KBM-7 (cell line): ENCODE measurements around the gene TRIM66.

ENCODE experiments used
- DNase-seq: peaks from one replicate; pipeline ENCODE4 v3.0.0-alpha.2; 2015
- in situ Hi-C: fragments of 300-500 bp; cut with MboI; formaldehyde crosslinking; loops from 2 replicates; pipeline ENCODE4 v1.14.3; 2020; ENCODE audit warnings: low sequenced_read_pairs, low pct_unique_long_range_greater_than_20kb, mixed read lengths

TRIM66 gene

DNA sequence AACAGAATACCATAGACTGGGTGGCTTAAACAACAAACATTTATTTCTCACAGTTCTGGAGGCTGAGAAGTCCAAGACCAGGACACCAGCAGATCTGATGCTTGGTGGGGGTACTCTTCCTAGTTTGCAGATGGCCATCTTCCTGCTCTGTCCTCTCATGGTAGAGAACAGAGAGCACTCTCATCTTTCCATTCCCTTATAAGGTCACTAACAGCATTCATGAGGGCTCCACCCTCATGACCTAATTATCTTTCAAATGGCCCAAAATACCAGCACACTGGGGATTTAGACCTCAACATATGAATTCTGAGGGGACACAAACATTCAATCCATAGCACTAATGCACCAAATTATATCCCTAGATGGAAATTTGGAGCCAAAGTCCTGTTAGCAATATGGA lies 94.5 kb downstream of the TRIM66 start:
- DNase-seq = no peak
- in situ Hi-C loops = no loop called here

DNA sequence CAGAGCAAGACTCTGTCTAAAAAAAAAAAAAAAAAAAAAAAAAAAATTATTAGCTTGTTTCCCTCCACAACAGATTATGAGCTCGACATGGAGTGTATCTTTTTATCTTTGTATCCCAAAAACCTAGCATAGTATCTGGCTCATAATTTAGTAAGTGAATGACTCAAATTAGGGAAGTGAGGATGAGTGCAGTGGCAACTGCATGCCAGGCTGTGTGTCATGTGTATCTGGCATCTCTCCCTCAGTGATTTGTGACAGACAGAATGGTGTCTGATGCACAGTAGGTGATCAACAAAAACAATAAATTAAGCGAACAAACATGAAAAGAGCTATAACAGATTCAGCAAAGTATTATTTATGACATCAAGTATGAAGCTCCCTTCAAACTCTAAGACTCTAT lies 95.7 kb downstream of the TRIM66 start:
- DNase-seq = no peak
- in situ Hi-C loops = no loop called here

DNA sequence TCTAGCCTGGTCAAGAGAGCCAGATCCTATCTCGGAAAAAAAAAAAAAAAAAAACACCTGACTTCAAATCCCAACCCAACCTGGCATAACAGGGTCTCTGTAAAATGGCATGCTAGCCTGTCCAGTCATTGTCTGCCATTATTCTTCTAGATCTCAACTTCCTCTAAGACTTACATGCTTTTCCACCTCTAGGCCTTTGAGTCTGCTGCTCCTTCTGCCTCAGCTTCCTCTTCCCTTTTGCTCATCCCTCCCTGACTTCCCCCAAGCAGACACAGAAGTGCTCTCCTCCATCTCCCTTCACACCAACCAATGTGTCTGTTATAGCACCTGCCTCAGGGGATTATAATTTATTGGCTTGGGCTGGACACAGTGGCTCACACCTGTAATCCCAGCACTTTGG lies 96.3 kb downstream of the TRIM66 start:
- DNase-seq = no peak
- in situ Hi-C loops = no loop called here

DNA sequence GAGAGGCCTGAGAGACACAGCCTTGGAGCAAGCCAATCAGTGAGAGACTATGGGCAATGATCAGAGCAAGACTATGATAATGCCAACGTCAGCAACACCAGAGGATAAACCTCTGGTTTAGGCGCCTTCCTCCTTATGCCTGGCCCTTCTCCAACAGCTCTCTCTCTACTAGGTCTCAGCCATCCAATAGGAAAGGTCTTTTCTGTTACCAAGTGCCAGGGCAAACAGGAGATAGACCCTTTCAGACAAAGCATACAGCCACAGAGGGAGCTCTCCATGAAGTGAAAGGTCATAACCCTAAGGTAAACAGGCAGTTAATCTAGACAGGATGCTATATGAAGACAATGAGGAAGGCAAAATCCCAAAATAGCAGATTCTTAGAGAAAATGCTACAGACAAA lies 98.0 kb downstream of the TRIM66 start:
- in situ Hi-C loops = no loop called here
- no peak for DNase-seq

DNA sequence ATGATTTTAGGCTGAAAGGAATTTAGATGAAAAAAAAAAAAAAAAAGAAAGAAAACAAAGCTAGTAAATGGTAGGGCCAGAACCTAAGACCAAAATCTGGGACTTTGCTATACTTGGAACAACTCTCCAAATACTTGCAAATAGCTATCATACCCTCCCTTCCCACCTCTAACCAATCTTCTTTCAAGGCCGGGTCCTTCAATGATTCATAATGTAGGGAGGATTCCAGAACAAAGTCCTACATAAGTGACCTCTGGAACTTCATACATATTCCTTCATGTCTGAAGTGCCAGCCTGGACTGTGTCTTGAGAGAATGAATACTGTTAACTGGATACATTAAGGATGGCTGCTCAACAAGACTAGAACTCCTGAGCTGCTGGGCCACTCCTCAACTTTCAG lies 98.4 kb downstream of the TRIM66 start:
- DNase-seq = no peak
- in situ Hi-C loops = no loop called here

DNA sequence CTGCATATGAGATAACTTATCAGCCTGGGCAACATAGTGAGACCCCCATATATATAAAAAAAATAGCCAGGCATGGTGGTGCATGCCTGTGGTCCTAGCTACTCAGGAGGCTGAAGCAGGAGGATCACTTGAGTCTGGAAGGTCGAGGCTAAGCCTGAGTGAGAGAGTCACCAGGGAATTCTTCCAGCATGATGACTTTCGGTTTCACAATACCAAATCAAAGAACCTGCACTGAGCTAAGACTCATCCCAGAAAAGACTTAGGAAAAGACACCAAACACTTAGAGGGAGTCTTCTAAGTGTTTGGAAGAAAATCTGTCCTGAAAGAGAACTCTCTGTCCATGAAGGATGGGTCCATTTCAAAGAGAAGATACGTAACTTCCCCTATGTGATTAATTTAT lies 101.2 kb downstream of the TRIM66 start:
- in situ Hi-C loops = no loop called here
- DNase-seq = no peak

DNA sequence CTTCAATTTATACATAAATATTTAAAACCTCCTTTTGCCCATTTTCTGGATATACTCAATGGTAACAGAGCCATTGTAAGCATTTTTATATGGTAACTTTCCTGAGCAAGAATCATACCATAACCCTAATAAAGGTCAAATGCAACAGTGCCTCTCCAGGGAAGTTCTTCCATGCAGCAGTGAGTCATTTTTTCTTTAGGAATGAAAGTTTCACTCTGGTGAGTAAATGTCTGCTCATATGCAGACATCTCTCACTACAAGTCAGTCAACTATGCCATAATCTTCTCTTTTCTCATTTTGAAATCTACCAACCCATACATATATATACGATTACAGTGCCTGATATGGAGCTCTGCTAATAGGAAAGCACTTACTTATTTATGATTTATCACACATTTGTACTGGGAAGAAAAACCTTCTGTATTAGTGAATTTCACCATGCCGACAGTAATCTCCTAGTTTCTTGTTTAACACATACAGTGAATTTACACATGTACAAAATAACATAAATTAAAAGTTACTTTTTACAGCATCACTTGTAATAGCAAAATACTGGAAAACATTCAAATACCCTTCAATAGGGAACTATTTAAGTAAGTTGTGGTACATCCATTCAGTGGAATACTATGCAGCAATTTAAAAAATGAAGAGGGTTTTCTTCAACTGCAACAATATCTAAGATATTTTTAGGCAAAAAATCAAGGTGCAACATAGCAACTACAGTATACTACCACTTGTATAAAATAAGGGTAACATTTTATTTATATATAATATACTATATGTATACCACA lies 104.5 kb downstream of the TRIM66 start:
- no peak for DNase-seq
- in situ Hi-C loops = no loop called here

DNA sequence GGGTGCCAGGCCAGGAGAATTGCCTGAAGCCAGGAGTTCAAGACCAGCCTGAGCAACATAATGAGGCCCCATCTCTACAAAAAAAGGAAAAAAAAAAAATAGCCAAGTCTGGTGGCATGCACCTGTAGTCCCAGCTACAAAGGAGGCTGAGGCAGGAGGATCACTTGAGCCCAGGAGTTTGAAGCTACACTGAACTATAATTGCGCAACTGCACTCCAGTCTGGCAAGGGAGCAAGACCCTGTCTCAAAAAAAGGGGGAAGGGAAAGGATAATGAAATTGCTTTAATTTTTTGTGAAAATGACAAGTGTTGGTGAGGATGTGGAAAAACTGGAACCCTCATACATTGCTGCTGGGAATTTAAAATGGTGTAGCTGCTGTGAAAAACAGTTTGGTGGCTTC lies 107.7 kb downstream of the TRIM66 start:
- in situ Hi-C loops = loop anchor here (25.0 kb wide), 1 partner anchor 337 kb away; no protein-coding TSS in a partner anchor

DNA sequence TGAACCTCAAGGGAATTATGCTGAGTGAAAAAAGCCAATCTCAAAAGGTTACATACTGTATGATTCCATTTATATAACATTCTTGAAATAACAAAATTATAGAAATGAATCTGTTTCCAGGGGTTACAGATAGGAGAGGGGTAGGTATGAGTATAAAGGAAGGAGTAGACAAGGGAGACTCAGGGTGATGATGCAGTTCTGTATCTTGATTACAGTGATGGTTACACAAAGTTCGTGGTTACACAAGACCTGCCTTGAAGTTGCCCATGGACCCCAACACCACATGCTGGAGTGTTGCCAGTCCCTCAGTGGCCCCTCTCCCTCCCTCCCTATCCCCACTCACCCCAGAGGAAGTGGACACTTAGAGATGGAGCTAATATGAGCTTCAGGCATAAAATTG lies 108.7 kb downstream of the TRIM66 start:
- no peak for DNase-seq
- in situ Hi-C loops = loop anchor here (25.0 kb wide), 1 partner anchor 336 kb away; no protein-coding TSS in a partner anchor

More for the DNA sequence above, 107.7 kb downstream of the TRIM66 start:
- DNase-seq = no peak

DNA sequence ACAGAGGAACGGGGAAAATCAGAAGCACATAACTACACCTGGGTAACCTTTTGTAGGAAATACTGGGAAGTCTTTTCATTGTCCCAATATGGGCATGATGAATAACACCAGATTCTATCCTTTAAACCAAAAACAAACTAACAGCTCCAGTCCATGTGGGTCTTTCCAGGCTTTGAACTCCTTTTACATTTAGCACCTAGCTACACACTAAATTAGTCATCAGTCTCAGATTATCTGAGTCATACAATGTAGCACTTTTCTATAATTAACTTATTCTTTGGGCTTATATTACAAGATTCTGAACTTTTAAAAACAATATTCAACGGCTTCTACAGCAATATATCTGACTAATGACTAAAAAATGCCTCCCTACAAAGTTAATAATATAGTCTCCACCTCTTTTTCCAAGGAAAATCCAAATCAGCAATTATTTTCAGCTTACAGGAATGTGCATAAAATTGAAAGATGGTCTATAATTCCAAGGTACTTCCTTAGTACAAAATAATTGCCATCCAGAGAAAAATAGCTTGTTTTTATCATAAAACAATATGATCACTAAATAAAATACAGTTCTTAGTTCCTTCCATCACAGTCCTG lies 114.8 kb downstream of the TRIM66 start:
- in situ Hi-C loops = loop anchor here (25.0 kb wide), 1 partner anchor 330 kb away; no protein-coding TSS in a partner anchor

DNA sequence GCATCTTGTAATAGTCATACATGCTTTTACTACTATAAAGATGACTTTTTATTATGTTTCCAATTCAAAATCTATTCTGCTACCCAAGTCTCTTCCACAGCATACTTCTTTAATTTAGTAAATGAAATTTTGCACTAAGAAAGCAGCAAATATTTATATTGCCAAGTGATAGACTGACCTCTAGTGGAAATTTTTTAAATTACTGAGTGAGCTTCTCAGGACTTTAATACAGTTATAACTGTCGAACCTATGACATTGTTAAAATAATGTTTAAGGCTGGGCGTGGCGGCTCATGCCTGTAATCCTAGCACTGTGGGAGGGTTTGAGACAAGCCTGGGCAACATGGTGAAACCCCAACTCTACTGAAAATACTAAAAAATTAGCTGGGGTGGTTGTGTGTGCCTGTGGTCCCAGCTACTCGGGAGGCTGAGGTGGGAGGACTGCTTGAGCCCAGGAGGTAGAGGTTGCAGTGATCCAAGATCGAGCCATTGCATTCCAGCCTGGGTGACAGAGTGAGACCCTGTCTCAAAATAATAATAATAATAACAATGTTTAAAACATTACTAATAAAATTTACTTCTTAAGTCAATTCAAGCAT lies 115.8 kb downstream of the TRIM66 start:
- in situ Hi-C loops = loop anchor here (25.0 kb wide), 1 partner anchor 329 kb away; no protein-coding TSS in a partner anchor
- DNase-seq = peak; percentile 67

More for the DNA sequence above, 114.8 kb downstream of the TRIM66 start:
- DNase-seq = no peak

DNA sequence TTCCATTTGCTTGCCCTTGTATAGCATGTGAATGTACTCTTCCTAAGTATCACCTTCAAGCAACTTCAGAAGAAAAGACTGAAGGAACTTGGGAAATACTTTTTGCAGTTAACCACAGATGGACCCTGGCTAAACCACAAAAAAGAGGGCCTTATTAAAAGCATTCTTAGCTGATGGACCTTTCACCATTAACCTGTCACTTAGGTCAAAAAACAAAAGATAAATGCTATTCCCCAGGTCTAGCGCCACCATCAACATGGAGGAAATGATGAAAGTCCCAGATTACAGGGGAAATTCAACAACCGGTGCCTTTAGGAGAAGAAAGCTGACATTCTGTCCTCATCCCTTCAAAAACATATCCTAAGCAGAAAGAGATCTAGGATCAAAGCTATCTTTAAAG lies 117.9 kb downstream of the TRIM66 start:
- DNase-seq = no peak
- in situ Hi-C loops = loop anchor here (25.0 kb wide), 1 partner anchor 327 kb away; no protein-coding TSS in a partner anchor
